Measurements from ENCODE around the gene HBS1L. TPM values are rescaled to one million over a fixed set of nuclear protein-coding genes. Genes with fewer than 3 reads are reported as not detected.

Gene HBS1L
- total RNA-seq, 1 donor from 2014 or later: 42.5 TPM

DNA sequence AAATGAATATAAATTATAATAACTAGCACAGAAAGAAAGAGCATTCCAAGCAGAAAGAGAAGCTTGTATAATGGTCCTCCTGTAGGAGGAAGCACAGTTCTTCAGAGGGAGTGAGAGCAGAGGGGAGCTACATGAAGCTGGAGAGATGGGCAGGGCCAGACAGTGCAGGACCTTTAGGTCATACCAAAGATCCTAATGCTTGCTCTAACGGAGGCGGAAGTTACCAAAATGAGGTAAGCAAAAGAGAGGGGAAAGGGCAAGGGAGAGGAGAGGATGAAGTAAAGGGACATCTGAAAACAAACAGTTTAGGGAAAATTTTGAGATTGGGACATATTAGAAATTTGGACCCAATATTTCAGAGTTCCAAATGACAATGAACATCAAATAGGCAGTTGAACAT lies 50.2 kb downstream of the HBS1L start:
- ATAC-seq (no peak), DNase-seq (ENCODE audit: low spot score) (no peak)

DNA sequence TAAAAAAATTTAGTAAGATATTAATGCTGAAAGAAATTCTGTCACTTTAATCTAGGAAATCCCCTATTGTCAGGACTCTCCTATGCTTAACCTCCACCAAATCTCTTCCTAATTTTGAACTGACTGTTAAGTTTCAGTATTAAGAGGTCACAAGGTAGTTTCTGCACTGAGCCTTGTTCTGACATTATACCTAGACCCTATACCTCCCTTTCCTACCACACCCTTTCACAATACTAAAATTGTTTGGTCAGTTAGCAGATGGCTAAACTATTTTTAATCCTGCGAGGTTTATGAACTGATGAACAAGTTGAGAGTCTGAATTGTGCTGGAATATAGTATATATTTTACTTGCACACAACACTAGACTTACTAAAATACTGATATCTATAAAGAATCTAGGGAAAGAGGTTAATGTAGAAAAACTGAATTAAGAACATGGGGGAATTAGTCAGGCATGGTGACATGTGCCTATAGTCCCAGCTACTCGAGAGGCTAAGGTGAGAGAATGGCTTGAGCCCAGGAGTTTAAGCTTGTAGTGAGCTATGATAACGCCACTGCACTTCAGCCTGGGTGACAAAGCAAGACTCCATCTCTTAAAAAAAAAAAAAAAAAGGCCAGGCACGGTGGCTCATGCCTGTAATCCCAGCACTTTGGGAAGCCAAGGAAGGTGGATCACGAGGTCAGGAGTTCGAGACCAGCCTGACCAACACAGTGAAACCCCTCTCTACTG lies 51.5 kb downstream of the HBS1L start:
- ATAC-seq: peak; percentile 23

GRCh38 chr6:135002229-135002844 lies 52.3 kb downstream of the HBS1L start:
- ATAC-seq (peak; percentile 76), DNase-seq (ENCODE audit: low spot score) (no peak)

More for the DNA sequence above, 51.5 kb downstream of the HBS1L start:
- no peak for DNase-seq (ENCODE audit: low spot score)

- no peak for ATAC-seq
- no peak for DNase-seq (ENCODE audit: low spot score)
Measured at GRCh38 chr6:134999107-134999506, 55.5 kb downstream of the HBS1L start.

- DNase-seq (ENCODE audit: low spot score) (no peak), ATAC-seq (peak; percentile 28)
Measured at GRCh38 chr6:134997133-134997995, 57.3 kb downstream of the HBS1L start.

DNA sequence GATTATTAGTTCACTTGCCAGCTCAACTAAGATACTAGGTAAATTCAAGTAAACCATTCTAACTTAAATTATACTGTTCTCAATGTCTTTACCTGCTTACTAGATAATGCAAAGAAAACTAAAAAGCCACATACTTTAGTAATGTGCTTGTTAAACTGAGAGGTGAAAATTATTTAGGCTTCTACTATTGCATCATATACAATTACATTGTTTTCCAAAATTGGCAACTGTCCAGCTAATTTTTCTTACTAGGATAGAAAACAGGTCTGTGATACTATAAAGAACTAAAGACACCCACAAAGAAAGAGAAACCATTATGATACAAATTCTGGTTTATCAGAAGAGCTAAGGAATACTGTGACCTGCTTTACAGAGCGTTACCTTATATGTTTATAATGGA lies 59.1 kb downstream of the HBS1L start:
- ATAC-seq: no peak
- no peak for DNase-seq (ENCODE audit: low spot score)

DNA sequence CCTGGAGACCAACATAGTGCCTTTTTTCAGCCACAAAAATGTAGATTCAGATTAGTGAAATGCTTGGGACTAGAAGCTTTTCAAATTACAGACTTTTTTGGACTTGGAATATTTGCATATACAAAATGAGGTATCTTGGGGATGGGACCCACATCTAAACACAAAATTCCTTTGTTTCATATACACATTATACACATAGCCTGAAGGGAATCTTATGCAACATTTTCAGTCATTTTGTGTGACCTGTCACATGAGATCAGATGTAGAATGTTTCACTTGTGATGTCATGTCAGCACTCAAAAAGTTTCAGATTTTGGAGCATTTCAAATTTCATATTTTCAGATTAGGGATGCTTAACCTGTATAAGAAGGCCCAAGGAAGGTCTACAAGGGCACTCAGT lies 60.2 kb downstream of the HBS1L start:
- no peak for DNase-seq (ENCODE audit: low spot score)
- ATAC-seq: no peak

DNA sequence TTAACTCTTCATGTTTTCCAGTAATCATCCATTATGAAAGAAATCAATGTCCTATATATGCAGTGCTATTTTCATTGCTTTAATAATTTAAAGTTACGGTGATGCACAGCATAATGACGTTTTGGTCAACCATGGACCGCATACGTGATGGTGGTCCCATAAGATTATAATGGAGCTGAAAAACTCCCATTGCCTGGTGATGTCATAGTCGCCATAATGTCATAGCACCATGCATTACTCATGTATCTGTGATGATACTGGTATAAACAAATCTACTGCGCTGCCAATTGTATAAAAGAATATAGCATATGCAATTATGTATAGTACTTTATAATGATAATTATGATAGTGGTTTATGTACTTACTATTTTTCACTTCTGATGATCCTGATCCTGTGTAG lies 62.5 kb downstream of the HBS1L start:
- ATAC-seq (no peak), DNase-seq (ENCODE audit: low spot score) (no peak)

- DNase-seq (ENCODE audit: low spot score): no peak
- no peak for ATAC-seq
Measured at GRCh38 chr6:134990262-134990661, 64.4 kb downstream of the HBS1L start.

GRCh38 chr6:134984821-134985220 lies 69.8 kb downstream of the HBS1L start:
- no peak for ATAC-seq
- no peak for DNase-seq (ENCODE audit: low spot score)

GRCh38 chr6:134983823-134984222 lies 70.8 kb downstream of the HBS1L start:
- DNase-seq (ENCODE audit: low spot score): peak; percentile 52
- peak; percentile 99 for ATAC-seq

DNA sequence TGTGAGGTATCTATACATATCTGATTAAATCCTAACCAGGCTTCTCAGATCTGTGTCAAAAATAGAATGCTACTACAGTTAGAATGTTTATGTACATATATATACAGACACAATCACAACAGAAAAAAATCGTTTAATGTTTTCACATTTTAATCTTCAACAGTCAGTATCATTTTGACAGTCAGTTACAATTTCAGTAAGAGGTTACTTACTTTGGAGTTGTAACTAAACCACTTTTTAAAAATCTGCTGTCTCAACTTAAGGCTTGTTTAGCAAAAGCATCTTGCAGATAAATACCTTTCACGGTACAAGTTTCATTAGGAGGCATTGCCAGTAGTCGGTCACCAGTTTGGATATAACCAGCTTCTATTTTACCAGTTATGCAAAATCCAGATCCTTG lies 72.5 kb downstream of the HBS1L start:
- DNase-seq (ENCODE audit: low spot score): no peak
- ATAC-seq: no peak

DNA sequence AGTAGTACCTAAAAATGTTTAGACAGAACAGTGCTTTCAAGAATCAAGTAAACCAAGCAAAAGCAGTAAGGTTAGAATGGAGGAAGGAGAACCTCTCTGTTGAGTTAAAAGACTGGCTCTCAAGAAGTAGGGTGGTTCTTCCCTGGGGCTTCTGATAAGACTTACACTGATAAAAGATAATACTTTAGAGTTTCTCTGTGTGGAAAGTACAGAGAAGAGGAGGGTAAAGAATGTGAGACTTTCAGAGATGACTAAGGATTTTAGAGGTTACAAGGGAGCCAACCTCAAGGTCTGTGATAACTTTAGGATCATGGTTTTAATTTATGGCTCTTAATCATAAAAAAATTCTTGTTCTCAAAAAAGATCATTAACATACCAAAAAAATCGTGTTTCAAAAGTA lies 73.8 kb downstream of the HBS1L start:
- DNase-seq (ENCODE audit: low spot score) (no peak), ATAC-seq (no peak)

DNA sequence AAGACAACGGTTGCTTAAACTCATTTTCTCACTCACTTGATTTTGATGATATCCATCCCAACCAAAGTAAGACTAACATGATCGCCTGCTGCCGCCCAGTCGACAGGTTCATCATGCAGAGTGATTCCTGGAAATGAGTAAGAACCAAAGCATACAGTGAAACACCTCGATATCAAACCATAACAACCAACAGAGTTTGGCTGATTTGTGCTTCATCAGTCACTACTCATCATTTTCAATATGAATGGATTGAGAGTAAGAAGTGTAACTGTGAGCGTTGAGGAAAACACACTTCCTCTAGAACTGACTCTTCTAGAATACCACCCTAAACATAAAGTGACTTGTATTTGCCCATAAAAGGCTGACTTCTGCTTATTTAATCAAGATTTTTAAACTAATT lies 75.5 kb downstream of the HBS1L start:
- ATAC-seq: no peak
- DNase-seq (ENCODE audit: low spot score): no peak

DNA sequence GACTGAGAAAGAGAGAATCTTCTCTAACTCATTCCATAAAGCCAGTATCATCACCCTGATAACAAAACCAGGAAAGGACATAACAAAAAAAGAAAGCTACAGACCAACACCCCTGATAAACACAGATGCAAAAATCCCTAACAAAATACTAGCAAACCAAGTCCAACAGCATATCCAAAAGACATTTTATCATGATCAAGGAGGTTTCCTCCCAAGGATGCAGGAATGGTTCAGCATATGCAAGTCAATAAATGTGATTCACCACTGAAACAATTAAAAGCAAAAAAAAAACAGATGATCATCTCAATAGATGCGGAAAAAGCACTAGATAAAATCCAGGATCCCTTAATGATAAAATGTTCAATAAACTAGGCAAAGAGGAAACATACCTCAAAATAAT lies 80.3 kb downstream of the HBS1L start:
- no peak for ATAC-seq

GRCh38 chr6:134967711-134968110 lies 86.9 kb downstream of the HBS1L start:
- no peak for ATAC-seq
- no peak for DNase-seq (ENCODE audit: low spot score)

More for the DNA sequence above, 80.3 kb downstream of the HBS1L start:
- DNase-seq (ENCODE audit: low spot score): no peak

GRCh38 chr6:134964451-134965203 lies 90.0 kb downstream of the HBS1L start:
- no peak for ATAC-seq
- DNase-seq (ENCODE audit: low spot score): no peak

- ATAC-seq (no peak), DNase-seq (ENCODE audit: low spot score) (no peak)
Measured at GRCh38 chr6:134962421-134962820, 92.2 kb downstream of the HBS1L start.

DNA sequence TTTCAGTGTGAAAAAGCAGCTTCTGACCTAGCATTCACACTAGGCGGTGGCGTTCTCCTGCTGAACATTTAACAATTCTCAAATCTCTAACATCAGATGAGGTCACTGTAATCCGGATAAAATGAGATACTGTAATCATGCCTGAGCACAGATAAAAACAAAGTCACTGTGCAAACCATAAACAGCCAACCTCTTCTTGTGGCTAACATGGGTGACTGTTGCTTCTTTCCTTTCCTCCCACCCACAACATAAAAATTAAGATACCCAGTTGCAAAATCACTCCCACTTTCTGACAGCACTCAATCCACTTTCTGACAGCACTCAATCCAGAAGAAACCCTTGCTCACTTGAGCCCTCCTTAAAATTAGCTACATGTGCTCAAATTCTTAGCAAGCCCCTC lies 93.3 kb downstream of the HBS1L start:
- DNase-seq (ENCODE audit: low spot score): no peak
- no peak for ATAC-seq

GRCh38 chr6:134959603-134960002 lies 95.0 kb downstream of the HBS1L start:
- ATAC-seq: no peak

GRCh38 chr6:134956676-134957075 lies 97.9 kb downstream of the HBS1L start:
- ATAC-seq (no peak), DNase-seq (ENCODE audit: low spot score) (no peak)

More at GRCh38 chr6:134959603-134960002, 95.0 kb downstream of the HBS1L start:
- DNase-seq (ENCODE audit: low spot score): no peak
